Inflammatory macrophage (primary cell): Measurements from ENCODE around the gene ADK.

ENCODE experiments used
- DNase-seq, 2 donors: peaks; one replicate each; pipeline ENCODE4 v3.0.0-alpha.2; 2020 to 2022
- total RNA-seq, 18 experiments: gene quantifications; one replicate each; lab custom pipeline; 2026; ENCODE audit warnings: mixed read lengths in 6 of 18, inconsistent platforms in 2 of 18; lab: John Stamatoyannopoulos, UW

ADK gene
- total RNA-seq: 31.5 to 148 (median 66.3) reads per million in 18 experiments

- DNase-seq: peak; percentile 98 to 99
Measured at GRCh38 chr10:74150990-74151878, at the start of gene ADK. Gene ADK, plus strand, starts transcription at chr10:74151221. Its CDS starts 58 bp downstream, at chr10:74151279.

- DNase-seq: peak in 1 of 2 donors; percentile 13
Measured at GRCh38 chr10:74103560-74104258, 47.3 kb upstream of the ADK start.

- no peak for DNase-seq
Measured at GRCh38 chr10:74104480-74104879, 46.5 kb upstream of the ADK start.

GRCh38 chr10:74104996-74105395, 46.0 kb upstream of the ADK start:
- no peak for DNase-seq

GRCh38 chr10:74107391-74107790, 43.6 kb upstream of the ADK start:
- no peak for DNase-seq

- DNase-seq: no peak
Measured at GRCh38 chr10:74109452-74109851, 41.6 kb upstream of the ADK start.

- DNase-seq: no peak
Measured at GRCh38 chr10:74110120-74110519, 40.9 kb upstream of the ADK start.

- DNase-seq: no peak
Measured at GRCh38 chr10:74111799-74112198, 39.2 kb upstream of the ADK start.

GRCh38 chr10:74113546-74113945, 37.5 kb upstream of the ADK start:
- DNase-seq: no peak

GRCh38 chr10:74114041-74114448, 37.0 kb upstream of the ADK start:
- peak; percentile 32 to 44 for DNase-seq

GRCh38 chr10:74117738-74118137, 33.3 kb upstream of the ADK start:
- no peak for DNase-seq

- no peak for DNase-seq
Measured at GRCh38 chr10:74118804-74119203, 32.2 kb upstream of the ADK start.

GRCh38 chr10:74120911-74121310, 30.1 kb upstream of the ADK start:
- DNase-seq: no peak

- no peak for DNase-seq
Measured at GRCh38 chr10:74121368-74121767, 29.7 kb upstream of the ADK start.

GRCh38 chr10:74122060-74122459, 29.0 kb upstream of the ADK start:
- DNase-seq: no peak

- DNase-seq: peak; percentile 41 to 45
Measured at GRCh38 chr10:74123081-74123480, 27.9 kb upstream of the ADK start.

- no peak for DNase-seq
Measured at GRCh38 chr10:74133923-74134820, 16.8 kb upstream of the ADK start.

GRCh38 chr10:74135452-74135851, 15.6 kb upstream of the ADK start:
- no peak for DNase-seq

GRCh38 chr10:74137992-74138391, 13.0 kb upstream of the ADK start:
- DNase-seq: no peak

GRCh38 chr10:74138596-74138995, 12.4 kb upstream of the ADK start:
- peak; percentile 36 to 41 for DNase-seq

- DNase-seq: no peak
Measured at GRCh38 chr10:74139981-74140380, 11.0 kb upstream of the ADK start.

- DNase-seq: no peak
Measured at GRCh38 chr10:74140553-74140952, 10.5 kb upstream of the ADK start.

- DNase-seq: no peak
Measured at GRCh38 chr10:74145133-74145532, 5.9 kb upstream of the ADK start.
